Astrocyte (in vitro differentiated cells and primary cell): ENCODE measurements around the gene RUVBL2. TPM values are rescaled to one million over a fixed set of nuclear protein-coding genes. Genes with fewer than 3 reads are reported as not detected.

Source experiments
- DNase-seq: peaks from one replicate; pipeline ENCODE4 v3.0.0-alpha.2; 2010; ENCODE audit warnings: low read depth
- FAIRE-seq: peaks from 2 replicates; lab custom pipeline; 2011; peaks lifted over from hg19 to GRCh38; lab: Jason Lieb, UNC
- H2AFZ ChIP-seq: 2 replicates; pipeline ENCODE4 v1.6.0; 2012; ENCODE audit warnings: low read depth, low read length, inconsistent platforms
- H3K27ac ChIP-seq: 2 replicates; pipeline ENCODE4 v1.5.1; 2011; ENCODE audit warnings: low read depth, low read length, inconsistent platforms
- H3K27me3 ChIP-seq: 2 replicates; pipeline ENCODE4 v1.6.0; 2011; ENCODE audit warnings: low read length, inconsistent platforms; ENCODE audit not compliant: insufficient read depth
- H3K36me3 ChIP-seq: 2 replicates; pipeline ENCODE4 v1.5.1; 2011; ENCODE audit warnings: low read length, inconsistent platforms; ENCODE audit not compliant: insufficient read depth
- H3K4me1 ChIP-seq: 2 replicates; pipeline ENCODE4 v1.5.1; 2011; ENCODE audit warnings: low read length, inconsistent platforms; ENCODE audit not compliant: insufficient read depth
- H3K4me2 ChIP-seq: 2 replicates; pipeline ENCODE4 v1.6.0; 2012; ENCODE audit warnings: low read length, inconsistent platforms
- H3K4me3 ChIP-seq: 2 replicates; pipeline ENCODE4 v1.5.1; 2011; ENCODE audit warnings: low read depth, mild to moderate bottlenecking, low read length, inconsistent platforms; ENCODE audit not compliant: insufficient read depth
- H3K79me2 ChIP-seq: 2 replicates; pipeline ENCODE4 v1.6.0; 2012; ENCODE audit warnings: mild to moderate bottlenecking, low read length, inconsistent platforms; ENCODE audit not compliant: insufficient read depth
- H3K9ac ChIP-seq: 2 replicates; pipeline ENCODE4 v1.6.0; 2012; ENCODE audit warnings: mild to moderate bottlenecking, low read length, inconsistent platforms
- H3K9me3 ChIP-seq: 2 replicates; pipeline ENCODE4 v1.5.1; 2012; ENCODE audit warnings: low read depth, mild to moderate bottlenecking, low read length, inconsistent platforms; ENCODE audit not compliant: insufficient read depth
- H4K20me1 ChIP-seq: 2 replicates; pipeline ENCODE4 v1.6.0; 2012; ENCODE audit warnings: low read length, inconsistent platforms; ENCODE audit not compliant: insufficient read depth
- H3K27ac Mint-ChIP-seq: one replicate; pipeline ENCODE4 v1.8.0; 2021; ENCODE audit warnings: mild to moderate bottlenecking, mixed read lengths; ENCODE audit not compliant: unreplicated experiment
- H3K27me3 Mint-ChIP-seq: one replicate; pipeline ENCODE4 v1.8.0; 2021; ENCODE audit warnings: low read depth, mixed read lengths; ENCODE audit not compliant: unreplicated experiment
- H3K36me3 Mint-ChIP-seq: one replicate; pipeline ENCODE4 v1.8.0; 2021; ENCODE audit warnings: low read depth, mixed read lengths; ENCODE audit not compliant: unreplicated experiment
- H3K4me1 Mint-ChIP-seq: one replicate; pipeline ENCODE4 v1.8.0; 2021; ENCODE audit warnings: low read depth, mixed read lengths; ENCODE audit not compliant: unreplicated experiment
- H3K4me3 Mint-ChIP-seq: one replicate; pipeline ENCODE4 v1.8.0; 2021; ENCODE audit warnings: mild to moderate bottlenecking, moderate library complexity, mixed read lengths; ENCODE audit not compliant: unreplicated experiment
- H3K9me3 Mint-ChIP-seq: one replicate; pipeline ENCODE4 v1.8.0; 2021; ENCODE audit warnings: mild to moderate bottlenecking, mixed read lengths; ENCODE audit not compliant: unreplicated experiment
- EZH2 ChIP-seq: IDR thresholded peaks from 2 replicates; pipeline ENCODE4 v1.6.1; 2012; ENCODE audit warnings: mild to moderate bottlenecking, low read length, inconsistent platforms; ENCODE audit not compliant: insufficient read depth
- total RNA-seq: library from RNA; stranded (reverse); gene quantifications from 2 replicates; pipeline ENCODE4 v1.2.1, GENCODE V29; 2021
- TF ChIP-seq, protein P1 (sequence below): IDR thresholded peaks from 2 replicates; pipeline ENCODE4 v1.5.1; 2011; ENCODE audit warnings: low read depth, mild to moderate bottlenecking, inconsistent platforms, low read length, moderate library complexity; ENCODE audit not compliant: insufficient read depth

Gene RUVBL2
- total RNA-seq, 1 donor from 2014 or later: 106 TPM

DNA sequence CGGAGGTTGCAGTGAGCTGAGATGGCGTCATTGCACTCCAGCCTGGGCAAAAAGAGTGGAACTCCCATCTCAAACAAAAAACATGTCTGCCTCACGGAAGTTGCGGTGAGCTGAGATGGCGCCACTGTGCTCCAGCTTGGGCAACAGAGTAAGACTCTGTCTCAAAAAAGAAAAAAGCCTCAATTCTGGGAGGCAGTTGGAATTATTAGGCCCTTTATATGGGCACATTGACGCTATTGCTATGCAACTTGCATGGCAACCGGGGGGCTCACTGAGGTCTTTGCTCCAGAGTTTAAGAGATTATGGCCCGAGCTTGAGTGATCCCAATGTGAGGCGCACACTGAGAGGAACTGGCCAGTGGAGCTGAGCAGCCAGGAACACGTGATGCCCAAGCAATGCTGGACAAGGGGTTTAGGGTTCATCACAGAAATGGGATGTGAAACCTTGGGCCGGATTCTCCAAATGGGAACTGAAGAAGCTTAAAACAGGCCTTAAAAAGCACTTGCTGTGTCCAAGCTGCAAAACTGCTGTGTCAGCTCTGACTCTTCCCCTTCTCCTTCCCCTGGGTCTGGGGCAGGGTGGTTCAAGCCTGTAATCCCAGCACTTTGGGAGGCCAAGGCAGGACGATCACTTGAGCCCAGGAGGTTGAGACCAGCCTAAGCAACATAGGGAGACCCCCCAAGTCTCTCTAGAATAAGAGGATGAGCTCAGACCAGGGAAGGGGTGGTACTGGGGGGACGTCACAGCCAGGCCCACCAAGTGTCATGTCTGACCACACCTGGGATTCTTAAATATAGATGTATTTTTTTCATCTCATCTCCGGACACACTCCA lies 26.1 kb upstream of the RUVBL2 start:
- Mint-ChIP-seq H3K27ac (peak overlapping the region; percentile 85), H3K36me3 (peaks cover 29% of the 10 kb centered on the region), H3K4me1 (peaks cover 29% of the 10 kb centered on the region), H3K4me3 (peak overlapping the region; percentile 99), H3K27me3 (no peaks in the 10 kb centered on the region), H3K9me3 (no peaks in the 10 kb centered on the region)
- Histone ChIP-seq H3K27ac (no peak overlapping the region), H3K79me2 (peaks cover 20% of the 10 kb centered on the region), H3K4me2 (peak overlapping the region; percentile 90), H3K36me3 (peaks cover 11% of the 10 kb centered on the region), H3K27me3 (no peaks in the 10 kb centered on the region), H3K9me3 (no peaks in the 10 kb centered on the region), H4K20me1 (peaks cover 52% of the 10 kb centered on the region), H3K4me3 (no peak overlapping the region), H3K4me1 (peaks cover 31% of the 10 kb centered on the region), H3K9ac (peak overlapping the region; percentile 93), H2AFZ (no peak overlapping the region)
- TF ChIP-seq, protein P1, sequence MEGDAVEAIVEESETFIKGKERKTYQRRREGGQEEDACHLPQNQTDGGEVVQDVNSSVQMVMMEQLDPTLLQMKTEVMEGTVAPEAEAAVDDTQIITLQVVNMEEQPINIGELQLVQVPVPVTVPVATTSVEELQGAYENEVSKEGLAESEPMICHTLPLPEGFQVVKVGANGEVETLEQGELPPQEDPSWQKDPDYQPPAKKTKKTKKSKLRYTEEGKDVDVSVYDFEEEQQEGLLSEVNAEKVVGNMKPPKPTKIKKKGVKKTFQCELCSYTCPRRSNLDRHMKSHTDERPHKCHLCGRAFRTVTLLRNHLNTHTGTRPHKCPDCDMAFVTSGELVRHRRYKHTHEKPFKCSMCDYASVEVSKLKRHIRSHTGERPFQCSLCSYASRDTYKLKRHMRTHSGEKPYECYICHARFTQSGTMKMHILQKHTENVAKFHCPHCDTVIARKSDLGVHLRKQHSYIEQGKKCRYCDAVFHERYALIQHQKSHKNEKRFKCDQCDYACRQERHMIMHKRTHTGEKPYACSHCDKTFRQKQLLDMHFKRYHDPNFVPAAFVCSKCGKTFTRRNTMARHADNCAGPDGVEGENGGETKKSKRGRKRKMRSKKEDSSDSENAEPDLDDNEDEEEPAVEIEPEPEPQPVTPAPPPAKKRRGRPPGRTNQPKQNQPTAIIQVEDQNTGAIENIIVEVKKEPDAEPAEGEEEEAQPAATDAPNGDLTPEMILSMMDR: no peak
- no peak for TF ChIP-seq EZH2
- DNase-seq (peak; percentile 42), FAIRE-seq (no peak)

DNA sequence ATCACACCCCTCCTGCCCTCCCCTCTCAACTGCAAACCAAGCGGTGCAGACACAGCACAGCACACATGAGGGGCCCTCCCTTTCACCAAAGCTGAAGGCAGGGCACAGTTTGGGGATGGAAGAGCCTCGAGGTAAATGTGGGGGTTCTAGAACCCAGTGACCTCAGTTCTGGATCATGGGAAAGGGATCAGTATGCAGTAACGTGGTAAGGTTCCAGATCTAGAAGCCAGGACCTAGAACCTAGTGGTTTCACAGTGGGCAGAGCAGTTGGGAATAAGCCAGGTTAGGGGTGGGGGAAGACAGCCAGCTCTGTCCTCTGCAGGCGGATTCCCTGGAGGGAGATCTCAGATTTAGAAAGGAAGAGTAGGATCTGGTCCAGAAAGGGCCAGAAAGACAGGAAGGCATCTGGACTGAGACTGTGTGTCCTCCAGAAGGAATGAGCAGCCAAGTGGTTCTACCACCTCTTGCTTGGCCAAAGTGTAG lies 25.5 kb upstream of the RUVBL2 start:
- H3K36me3 ChIP-seq: peaks cover 11% of the 10 kb centered on the region
- TF ChIP-seq, protein P1: no peak
- TF ChIP-seq EZH2: no peak
- Mint-ChIP-seq H3K27ac (peak overlapping the region; percentile 85), H3K27me3 (no peaks in the 10 kb centered on the region), H3K9me3 (no peaks in the 10 kb centered on the region), H3K4me3 (peak overlapping the region; percentile 99), H3K4me1 (peaks cover 27% of the 10 kb centered on the region), H3K36me3 (peaks cover 32% of the 10 kb centered on the region)
- no peak overlapping the region for H2AFZ ChIP-seq
- no peaks in the 10 kb centered on the region for H3K9me3 ChIP-seq
- no peaks in the 10 kb centered on the region for H3K27me3 ChIP-seq
- H3K79me2 ChIP-seq: peaks cover 20% of the 10 kb centered on the region
- DNase-seq: no peak
- no peak for FAIRE-seq
- no peak overlapping the region for H3K4me3 ChIP-seq
- H4K20me1 ChIP-seq: peaks cover 52% of the 10 kb centered on the region
- no peak overlapping the region for H3K27ac ChIP-seq
- H3K9ac ChIP-seq: no peak overlapping the region
- H3K4me2 ChIP-seq: no peak overlapping the region
- peaks cover 29% of the 10 kb centered on the region for H3K4me1 ChIP-seq

DNA sequence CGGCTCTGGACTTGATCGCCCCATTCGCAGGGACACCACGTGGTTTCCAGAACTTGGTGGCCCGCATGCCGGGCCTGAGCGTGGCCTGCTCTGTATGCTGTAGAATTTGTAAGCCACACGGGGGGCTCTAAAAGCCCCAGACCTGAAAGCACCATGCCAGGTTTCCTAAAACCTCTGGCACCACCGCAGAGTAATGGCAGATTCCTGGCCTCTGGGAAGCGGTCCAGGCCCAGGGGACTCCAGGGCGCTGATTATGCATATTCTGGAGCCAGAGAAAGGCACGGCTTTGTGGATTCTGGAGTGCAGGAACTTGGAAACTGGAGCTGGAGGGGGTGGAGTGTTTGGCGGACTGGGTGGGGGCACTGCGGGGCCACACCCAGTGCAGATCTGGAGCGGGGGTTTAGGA lies 24.9 kb upstream of the RUVBL2 start:
- Mint-ChIP-seq H3K9me3 (no peaks in the 10 kb centered on the region), H3K27ac (no peak overlapping the region), H3K36me3 (peaks cover 32% of the 10 kb centered on the region), H3K4me3 (no peak overlapping the region), H3K4me1 (peaks cover 23% of the 10 kb centered on the region), H3K27me3 (no peaks in the 10 kb centered on the region)
- H3K79me2 ChIP-seq: peaks cover 20% of the 10 kb centered on the region
- DNase-seq: no peak
- no peak overlapping the region for H3K9ac ChIP-seq
- peaks cover 12% of the 10 kb centered on the region for H3K36me3 ChIP-seq
- no peak overlapping the region for H3K4me2 ChIP-seq
- H2AFZ ChIP-seq: no peak overlapping the region
- no peaks in the 10 kb centered on the region for H3K27me3 ChIP-seq
- no peak overlapping the region for H3K27ac ChIP-seq
- no peak overlapping the region for H3K4me3 ChIP-seq
- H4K20me1 ChIP-seq: peaks cover 52% of the 10 kb centered on the region
- no peaks in the 10 kb centered on the region for H3K9me3 ChIP-seq
- no peak for TF ChIP-seq EZH2
- TF ChIP-seq, protein P1: no peak
- FAIRE-seq: no peak
- peaks cover 23% of the 10 kb centered on the region for H3K4me1 ChIP-seq
